PC-3 (cell line): ENCODE measurements around the gene CRHBP.

Experiments
- EZH2 ChIP-seq: fragments of 300-600 bp; sonication (generic); IDR thresholded peaks from one replicate; pipeline ENCODE4 v1.6.1; 2017; ENCODE audit warnings: antibody characterized with exemption, mild to moderate bottlenecking, low read length; ENCODE audit not compliant: unreplicated experiment
- EZH2phosphoT487 ChIP-seq: fragments of 300-600 bp; sonication (generic); IDR thresholded peaks from 2 replicates; pipeline ENCODE4 v1.6.1; 2018; ENCODE audit warnings: mild to moderate bottlenecking, antibody characterized with exemption, low read length, borderline replicate concordance
- TF ChIP-seq, protein P1 (sequence below): fragments of 300-600 bp; sonication (generic); conservative IDR thresholded peaks from 2 replicates; pipeline ENCODE4 v1.5.1; 2017; ENCODE audit warnings: antibody characterized with exemption, low read depth, mild to moderate bottlenecking, low read length

DNA sequence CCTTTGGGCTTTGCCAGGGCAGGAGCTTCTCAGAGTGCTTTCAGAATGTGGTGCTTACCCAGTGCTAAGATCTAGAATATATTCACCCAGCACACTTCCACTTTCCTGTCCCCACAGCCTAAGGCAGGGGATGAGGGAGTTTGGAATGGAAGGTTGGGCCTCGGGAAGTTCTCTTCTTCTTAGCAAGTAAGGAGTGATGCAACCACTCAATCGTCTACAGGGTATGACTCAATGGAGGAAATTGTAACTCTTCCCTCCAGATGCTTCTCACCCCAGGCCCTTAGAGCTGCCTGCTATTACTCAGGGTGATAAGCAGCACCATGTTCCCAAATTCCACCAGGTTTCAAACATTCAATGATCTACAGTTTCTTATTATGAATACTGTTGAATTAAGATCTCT is 46.6 kb downstream of the CRHBP start:
- TF ChIP-seq, protein P1, sequence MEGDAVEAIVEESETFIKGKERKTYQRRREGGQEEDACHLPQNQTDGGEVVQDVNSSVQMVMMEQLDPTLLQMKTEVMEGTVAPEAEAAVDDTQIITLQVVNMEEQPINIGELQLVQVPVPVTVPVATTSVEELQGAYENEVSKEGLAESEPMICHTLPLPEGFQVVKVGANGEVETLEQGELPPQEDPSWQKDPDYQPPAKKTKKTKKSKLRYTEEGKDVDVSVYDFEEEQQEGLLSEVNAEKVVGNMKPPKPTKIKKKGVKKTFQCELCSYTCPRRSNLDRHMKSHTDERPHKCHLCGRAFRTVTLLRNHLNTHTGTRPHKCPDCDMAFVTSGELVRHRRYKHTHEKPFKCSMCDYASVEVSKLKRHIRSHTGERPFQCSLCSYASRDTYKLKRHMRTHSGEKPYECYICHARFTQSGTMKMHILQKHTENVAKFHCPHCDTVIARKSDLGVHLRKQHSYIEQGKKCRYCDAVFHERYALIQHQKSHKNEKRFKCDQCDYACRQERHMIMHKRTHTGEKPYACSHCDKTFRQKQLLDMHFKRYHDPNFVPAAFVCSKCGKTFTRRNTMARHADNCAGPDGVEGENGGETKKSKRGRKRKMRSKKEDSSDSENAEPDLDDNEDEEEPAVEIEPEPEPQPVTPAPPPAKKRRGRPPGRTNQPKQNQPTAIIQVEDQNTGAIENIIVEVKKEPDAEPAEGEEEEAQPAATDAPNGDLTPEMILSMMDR: no peak
- no peak for TF ChIP-seq EZH2phosphoT487
- TF ChIP-seq EZH2: no peak
